Right renal pelvis (tissue), 4 donors: ENCODE data around the gene MAD2L1. TPM values are rescaled to one million over a fixed set of nuclear protein-coding genes. Genes with fewer than 3 reads are reported as not detected.

ENCODE experiments used
- DNase-seq, 4 donors: peaks; one replicate each; pipeline ENCODE4 v3.0.0-alpha.2; 2013; ENCODE audit warnings: low read depth in 4 of 4, low spot score in 3 of 4, missing footprints in 1 of 4
- polyA plus RNA-seq, 4 donors: library from polyadenylated mRNA; unstranded; fragments of 120-200 nt; gene quantifications; one replicate each; pipeline ENCODE4 v1.2.1, GENCODE V29; 2013; ENCODE audit not compliant: insufficient read length in 4 of 4

Gene MAD2L1
- polyA plus RNA-seq, 4 donors = 51.2 to 59.3 (median 54.7) TPM

- peak; percentile 29 to 65 (median 56) for DNase-seq
These were observed 59.3 kb downstream of the MAD2L1 start for GRCh38 chr4:120007191-120007871.
